NCI-H2196 (cell line): ENCODE measurements around the gene POU4F3.

Source experiments
- DNase-seq: peaks from one replicate; lab custom pipeline; 2025; ENCODE audit not compliant: unreplicated experiment; lab: John Stamatoyannopoulos, UW

Gene POU4F3

GRCh38 chr5:146339715-146340259 lies 1.1 kb downstream of the POU4F3 start:
- no peak for DNase-seq

DNA sequence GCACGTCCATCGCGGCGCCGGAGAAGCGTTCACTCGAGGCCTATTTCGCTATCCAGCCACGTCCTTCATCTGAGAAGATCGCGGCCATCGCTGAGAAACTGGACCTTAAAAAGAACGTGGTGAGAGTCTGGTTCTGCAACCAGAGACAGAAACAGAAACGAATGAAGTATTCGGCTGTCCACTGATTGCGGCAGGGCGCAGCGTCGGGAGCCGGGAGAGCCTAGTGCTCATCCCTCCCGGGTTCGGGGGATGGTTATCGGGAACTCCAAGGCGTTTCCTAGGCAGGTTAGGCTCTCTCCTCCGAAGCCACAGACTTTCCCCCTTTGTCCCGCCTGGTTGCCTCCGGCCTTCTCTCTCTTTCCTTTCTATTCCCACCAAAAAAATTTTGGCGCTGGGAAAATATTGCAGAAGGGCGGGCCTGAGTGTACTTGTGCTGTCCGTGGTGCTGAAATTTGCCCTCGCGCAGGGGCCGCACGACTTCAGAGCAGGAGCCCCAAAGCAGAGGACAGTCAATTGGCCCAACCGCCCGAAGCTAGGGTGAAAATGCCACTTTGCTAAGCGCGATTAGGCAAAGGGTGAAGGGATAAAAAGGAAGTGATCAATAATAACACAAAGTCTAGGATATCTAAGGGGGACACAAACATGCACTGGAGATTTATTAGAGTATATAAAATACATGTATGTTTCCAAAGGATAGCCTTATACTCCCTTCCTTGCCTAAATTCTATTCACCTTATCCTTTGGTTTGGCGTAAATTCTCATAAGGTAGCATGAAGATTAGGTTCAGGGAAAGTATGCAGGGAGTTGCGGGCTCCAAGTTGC lies 1.8 kb downstream of the POU4F3 start:
- DNase-seq = no peak

GRCh38 chr5:146341854-146342253 lies 3.2 kb downstream of the POU4F3 start:
- no peak for DNase-seq

- no peak for DNase-seq
Measured at GRCh38 chr5:146342519-146342881, 3.9 kb downstream of the POU4F3 start.

DNA sequence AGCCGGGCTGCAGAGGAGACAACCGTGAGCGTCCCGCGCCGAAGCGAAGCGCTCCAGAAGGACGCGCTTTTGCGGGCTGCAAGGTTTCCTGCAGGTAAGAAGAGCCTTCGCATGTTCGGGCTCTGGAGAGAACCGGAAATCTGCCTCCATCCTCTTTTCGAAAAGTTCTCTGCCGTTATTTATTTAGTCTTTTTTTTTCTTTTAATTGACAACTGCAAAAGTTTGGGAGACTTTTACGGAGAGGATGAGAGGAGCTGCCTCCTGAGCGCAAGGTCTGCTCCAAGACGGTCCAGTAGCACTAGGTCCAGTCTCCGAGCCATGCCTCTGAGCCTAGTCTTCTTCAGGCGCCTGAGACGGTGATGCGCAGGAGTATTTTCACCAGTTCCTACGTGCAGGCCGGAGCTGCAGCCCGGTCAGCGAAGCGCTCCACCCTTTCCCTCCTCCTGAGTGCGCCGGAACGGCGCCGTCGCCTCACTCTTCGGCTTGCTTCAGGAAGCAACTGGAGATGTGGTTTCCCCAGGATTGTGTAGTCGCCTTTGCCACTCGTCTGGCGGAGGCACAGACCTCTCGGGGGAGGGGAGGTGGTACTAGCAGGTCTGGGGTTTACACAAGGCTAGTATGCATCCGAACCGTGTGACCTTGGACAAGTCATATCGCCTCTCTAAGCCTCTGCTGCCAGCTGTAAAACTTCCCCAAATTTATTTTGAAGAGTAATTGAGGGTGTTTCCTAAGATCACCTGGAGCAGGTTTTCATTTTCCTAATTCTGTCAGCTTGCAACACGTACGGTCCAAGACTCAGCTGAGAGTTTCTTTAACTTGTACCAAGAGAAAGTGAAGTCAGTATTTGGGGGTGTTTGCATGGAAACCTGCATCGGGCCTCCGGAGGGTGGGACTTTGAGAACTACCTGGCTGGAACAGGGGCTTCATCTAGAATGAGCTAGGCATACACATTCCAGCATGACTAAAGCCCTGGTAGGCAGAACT lies 4.5 kb downstream of the POU4F3 start:
- DNase-seq = no peak

DNA sequence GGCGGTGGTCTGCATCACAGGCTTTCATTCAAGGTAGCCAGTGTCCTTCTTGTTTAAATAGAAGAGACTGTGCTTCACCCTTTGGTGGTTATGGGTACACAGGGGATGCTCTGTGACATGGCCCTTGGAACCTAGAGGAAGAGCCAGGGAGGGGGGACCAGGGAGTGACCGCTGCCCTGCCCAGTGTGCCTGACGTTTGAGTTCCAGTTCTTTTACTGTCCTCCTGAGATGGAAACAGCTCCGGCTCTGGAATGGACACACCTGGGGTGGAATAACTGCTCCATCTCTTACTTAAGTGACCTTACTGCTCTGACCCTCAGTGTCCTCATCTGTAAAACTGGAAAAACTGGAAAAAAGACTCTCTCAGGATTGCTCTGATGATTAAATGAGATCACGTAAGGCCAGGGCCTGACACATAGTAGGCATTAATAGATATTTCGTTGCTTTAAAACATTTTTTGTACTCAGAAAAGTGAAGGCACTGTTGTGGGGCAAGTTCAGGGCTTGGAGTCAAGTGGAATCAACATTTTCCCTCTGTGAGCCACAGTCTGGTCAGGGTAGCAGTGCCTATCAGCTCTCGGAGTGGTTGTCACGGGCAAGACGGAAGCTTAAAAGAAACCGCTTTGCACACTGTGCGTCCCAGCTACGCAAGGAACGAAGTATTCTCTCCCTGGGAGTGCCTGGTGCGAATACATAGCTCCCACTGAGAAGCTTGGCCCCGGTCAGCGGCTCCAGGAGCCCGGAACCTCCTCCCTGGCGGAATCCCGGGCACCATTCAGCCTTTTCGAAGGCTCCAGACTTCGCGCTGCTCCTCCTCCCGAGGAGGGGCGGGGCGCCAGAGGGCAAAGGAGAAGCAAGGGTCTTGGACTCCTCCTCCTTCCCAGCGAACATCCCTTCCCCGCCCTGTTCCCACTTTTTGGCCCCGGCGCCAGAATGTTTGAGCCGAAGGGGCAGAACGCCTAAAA lies 5.8 kb downstream of the POU4F3 start:
- no peak for DNase-seq

DNA sequence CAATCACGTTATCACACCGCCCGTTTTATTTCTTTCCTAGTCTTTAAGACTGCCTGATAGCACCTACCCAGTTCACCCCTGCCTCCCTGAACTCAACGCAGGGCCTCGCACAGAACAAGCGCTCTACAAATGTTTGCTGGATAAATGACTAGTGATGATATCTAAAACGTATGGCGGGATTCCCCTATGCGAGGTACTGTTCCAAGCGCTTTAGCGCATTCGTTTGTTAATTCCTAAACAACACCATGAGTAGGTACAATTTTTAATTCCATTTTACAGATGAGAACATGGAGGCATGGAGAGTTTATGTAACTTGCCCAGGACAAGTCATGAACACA lies 6.6 kb downstream of the POU4F3 start:
- no peak for DNase-seq

DNA sequence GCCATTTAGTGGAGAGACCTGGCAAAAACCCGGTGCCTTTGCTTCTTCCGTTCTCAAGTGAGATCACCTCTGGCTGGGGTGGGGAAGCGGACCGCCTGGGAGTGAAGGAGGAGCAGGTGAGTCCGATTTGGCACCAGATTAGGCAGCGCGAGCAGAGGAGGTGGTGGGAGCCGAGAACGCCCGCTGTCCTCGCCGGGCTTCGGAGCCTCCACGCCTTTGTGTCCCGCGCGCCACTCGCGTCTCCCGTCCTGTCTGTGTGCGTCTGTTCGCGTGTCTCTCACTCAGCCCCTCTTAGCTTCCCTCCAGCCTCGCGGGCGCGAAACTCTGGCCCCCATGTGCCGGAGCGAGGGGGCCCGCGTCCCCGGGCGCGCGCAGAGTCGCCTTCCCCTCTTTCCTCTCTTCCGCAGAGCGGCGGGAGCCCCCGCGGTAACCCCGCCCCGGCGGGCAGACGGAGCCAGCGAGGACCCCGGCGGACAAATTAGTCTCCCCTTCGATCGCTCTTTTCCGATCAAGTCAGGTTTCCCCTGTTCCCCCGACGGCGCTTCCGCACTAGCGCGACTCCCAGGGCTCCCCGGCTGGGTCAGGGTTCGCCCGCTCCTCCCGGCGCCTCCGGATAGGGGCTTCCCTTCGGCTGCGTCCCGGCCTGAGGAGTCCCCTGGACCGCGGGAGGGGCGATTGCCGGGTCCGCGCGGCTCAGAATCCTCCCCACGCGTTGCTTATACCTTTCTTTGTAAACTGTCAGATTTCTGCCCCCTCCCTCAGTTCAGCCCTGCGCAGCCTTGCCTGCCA lies 7.1 kb downstream of the POU4F3 start:
- no peak for DNase-seq

DNA sequence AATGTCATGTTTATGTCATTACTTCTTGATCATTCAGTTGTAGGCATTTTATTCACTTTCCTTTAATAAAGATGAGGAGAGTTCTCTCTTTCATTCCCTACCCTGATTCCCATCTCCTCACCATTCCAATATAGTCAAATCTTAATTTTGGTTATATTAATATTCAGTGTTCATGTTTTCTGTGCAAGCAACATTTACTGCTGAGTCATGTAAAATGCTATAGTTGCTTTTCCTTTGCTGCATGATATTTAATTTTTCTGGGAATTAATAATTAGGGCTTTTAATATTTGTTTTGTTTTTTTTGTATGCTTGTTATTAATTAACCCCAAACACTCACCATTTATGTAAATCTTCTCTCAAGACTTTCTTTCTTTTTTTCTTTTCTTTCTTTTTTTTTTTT lies 18.5 kb downstream of the POU4F3 start:
- DNase-seq = no peak

GRCh38 chr5:146359836-146360235 lies 21.2 kb downstream of the POU4F3 start:
- DNase-seq = no peak

GRCh38 chr5:146363161-146363874 lies 24.7 kb downstream of the POU4F3 start:
- no peak for DNase-seq

- no peak for DNase-seq
Measured at GRCh38 chr5:146365618-146366017, 27.0 kb downstream of the POU4F3 start.

- no peak for DNase-seq
Measured at GRCh38 chr5:146366904-146367303, 28.3 kb downstream of the POU4F3 start.

- DNase-seq = no peak
Measured at GRCh38 chr5:146368137-146368536, 29.5 kb downstream of the POU4F3 start.

DNA sequence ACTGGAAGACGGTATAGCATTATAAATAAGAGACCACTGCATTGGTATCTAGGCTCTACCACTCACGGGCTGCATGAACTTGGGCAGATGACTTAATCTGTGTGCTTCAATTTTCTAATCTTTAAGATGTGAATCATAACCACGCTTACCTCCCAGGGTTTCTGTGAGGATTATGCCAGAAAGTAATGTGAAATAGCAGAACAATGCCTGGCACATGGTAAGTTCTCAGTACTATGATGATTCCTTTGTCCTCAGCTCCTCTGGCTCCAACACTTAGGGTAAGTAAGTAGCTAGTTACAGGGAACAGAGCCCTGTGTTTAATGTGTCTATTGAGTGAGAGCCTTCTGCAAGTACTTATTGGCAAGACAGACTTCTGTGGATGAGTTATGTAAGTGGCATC lies 31.1 kb downstream of the POU4F3 start:
- DNase-seq = no peak

DNA sequence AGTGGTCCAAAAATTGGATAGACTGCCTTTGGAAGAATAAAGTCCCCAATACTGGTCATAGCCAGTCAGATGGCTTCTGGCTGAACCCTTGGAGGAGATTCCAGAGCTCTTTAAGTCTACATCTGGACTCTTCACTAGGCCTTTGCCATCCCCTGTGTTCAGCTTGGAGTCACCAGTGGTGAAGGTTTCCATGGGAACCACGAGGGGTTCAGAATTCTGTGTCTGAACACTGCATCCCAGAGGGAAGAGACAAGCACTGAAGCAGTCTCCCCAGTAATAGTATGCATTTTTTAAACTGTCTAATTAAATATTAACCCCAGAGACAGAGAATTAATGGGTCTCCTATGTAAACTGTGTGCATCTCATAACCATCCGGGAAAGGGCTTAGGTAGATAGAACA lies 38.2 kb downstream of the POU4F3 start:
- no peak for DNase-seq

DNA sequence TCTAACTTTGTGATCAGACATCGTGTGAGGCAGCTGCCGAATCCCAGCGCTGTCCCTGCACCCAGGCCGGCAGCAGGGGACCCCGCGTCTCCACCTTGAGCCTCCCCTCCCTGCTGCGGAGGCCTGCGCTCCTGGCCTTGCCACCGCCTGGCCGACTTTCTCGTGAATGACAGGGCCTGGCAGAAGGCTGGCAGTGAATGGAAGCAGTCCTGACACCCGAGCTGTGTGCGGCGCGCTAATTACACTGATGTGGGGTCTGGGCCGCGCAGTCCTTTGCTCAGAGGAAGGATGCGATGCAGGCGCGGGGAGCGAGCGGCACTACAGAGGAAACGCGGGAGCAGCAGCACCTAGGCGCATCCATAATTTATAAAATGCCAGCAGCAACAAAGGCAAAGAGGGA lies 40.3 kb downstream of the POU4F3 start:
- DNase-seq = no peak

GRCh38 chr5:146380714-146381113 lies 42.1 kb downstream of the POU4F3 start:
- no peak for DNase-seq

GRCh38 chr5:146388386-146388785 lies 49.7 kb downstream of the POU4F3 start:
- DNase-seq = peak; percentile 29
